ENCODE data around the gene TAOK3.

GRCh38 chr12:118274066-118274465, 98.6 kb downstream of the TAOK3 start:
- TF ChIP-seq CTCF (IDR thresholded peaks at IDR 0.05; ENCODE audit: extremely low read depth in 1 of 2, insufficient read depth in 1 of 2, low read depth in 1 of 2, low read length in 2 of 2) = no peak
- no peak for TF ChIP-seq POLR2AphosphoS5 (IDR thresholded peaks at IDR 0.05; ENCODE audit: insufficient read depth, low read depth, low read length)
- no peak for TF ChIP-seq MAX (IDR thresholded peaks at IDR 0.05; ENCODE audit: insufficient read depth, insufficient read length)
- TF ChIP-seq POLR2A (IDR thresholded peaks at IDR 0.05; ENCODE audit: low read depth, low read length) = no peak
- no peak for TF ChIP-seq GATA2 (IDR thresholded peaks at IDR 0.05; ENCODE audit: insufficient read depth, insufficient read length, low read depth, low read length)
- TF ChIP-seq MYC (IDR thresholded peaks at IDR 0.05; ENCODE audit: low read depth, low read length) = no peak
- TF ChIP-seq FOS (IDR thresholded peaks at IDR 0.05; ENCODE audit: borderline replicate concordance, insufficient read depth, low read length) = no peak

All from endothelial cell of umbilical vein (primary cell).